Activated CD8-positive, alpha-beta memory T cell treated with anti-CD3 and anti-CD28 coated beads for 24 hours (primary cell): ENCODE results near the gene BAIAP2.

Experiments
- DNase-seq: peaks from one replicate; pipeline ENCODE4 v3.0.0-alpha.2; 2020

The BAIAP2 gene

DNA sequence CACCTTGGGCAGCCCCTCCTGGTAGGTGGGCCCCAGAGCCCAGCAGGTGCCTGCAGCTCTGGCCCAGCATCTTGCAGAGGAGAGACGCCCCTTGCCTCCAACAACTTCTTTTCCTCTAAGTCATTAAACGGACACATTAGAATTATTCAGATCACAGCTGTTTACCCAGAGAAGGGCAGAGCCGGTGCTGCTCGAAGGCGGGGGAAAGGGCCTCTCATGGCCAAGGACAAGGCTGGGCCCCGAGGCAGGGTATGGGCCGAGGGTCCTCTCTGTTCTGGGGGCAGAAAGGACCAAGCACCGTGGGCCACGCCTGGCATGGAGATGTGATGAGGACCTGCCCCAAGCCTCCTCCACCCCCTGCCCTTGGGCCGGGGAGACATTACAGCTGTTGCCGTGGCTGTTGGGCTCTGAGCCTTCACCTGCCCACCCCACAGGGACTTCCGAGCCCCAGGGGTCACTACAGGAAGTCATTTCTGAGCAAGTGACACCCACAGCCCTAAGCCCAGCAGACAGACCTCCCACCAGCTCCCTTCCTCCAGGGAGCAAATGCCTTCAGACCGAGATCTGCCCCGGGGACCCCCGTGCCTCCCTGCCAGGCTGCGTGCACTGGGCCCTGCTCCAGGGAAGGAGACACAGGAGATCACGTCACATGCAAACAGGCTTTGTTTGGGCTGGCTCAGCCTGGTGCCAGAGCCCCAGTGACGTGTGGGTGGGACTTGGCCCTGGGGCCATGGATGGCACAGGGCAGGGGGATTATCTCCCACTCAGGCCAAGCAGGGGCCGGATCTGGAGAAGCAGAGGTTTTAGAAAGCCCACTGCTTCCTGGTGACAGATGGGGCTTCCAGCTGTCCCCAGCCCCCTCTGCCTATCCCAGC is 129.7 kb downstream of the BAIAP2 start:
- no peak for DNase-seq

GRCh38 chr17:81165246-81166032 is 130.5 kb downstream of the BAIAP2 start, which contains the start of gene PVALEF:
Gene PVALEF (plus strand): TSS chr17:81165507. CDS start chr17:81181227, 15,720 bp downstream.
- no peak for DNase-seq

DNA sequence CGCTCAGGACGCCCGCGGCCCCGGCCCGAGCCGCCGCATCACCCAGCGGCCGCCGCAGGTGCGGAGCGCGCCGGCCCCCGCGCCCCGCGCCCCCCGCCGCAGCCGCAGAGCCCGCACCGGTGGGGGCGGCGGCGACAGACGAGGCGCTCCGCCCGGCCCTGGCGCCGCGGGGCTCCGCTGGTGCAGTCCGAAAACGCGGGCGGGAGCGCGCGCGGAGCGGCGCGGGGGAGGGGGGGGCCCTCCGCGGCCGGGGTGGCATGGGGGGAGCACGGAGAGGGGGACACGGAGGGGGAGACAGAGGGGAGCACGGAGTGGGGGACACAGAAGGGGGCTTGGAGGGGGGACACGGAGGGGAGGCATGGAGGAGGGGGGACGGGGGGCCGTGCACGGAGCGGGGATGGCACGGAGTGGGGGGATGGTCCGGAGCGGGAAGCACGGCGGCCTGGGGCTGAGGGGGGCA is 131.1 kb downstream of the BAIAP2 start, which contains the start of gene AATK:
Gene AATK (minus strand): TSS at position 189 of the 460 bp plus-strand sequence. CDS start 229 bp downstream, outside the sequence.
- no peak for DNase-seq
